NCI-H2196 (cell line): ENCODE results near the gene EFS.

Experiments used
- DNase-seq: peaks from one replicate; lab custom pipeline; 2025; ENCODE audit not compliant: unreplicated experiment; lab: John Stamatoyannopoulos, UW

EFS gene

GRCh38 chr14:23359167-23359626 lies 5.8 kb downstream of the EFS start:
- no peak for DNase-seq

DNA sequence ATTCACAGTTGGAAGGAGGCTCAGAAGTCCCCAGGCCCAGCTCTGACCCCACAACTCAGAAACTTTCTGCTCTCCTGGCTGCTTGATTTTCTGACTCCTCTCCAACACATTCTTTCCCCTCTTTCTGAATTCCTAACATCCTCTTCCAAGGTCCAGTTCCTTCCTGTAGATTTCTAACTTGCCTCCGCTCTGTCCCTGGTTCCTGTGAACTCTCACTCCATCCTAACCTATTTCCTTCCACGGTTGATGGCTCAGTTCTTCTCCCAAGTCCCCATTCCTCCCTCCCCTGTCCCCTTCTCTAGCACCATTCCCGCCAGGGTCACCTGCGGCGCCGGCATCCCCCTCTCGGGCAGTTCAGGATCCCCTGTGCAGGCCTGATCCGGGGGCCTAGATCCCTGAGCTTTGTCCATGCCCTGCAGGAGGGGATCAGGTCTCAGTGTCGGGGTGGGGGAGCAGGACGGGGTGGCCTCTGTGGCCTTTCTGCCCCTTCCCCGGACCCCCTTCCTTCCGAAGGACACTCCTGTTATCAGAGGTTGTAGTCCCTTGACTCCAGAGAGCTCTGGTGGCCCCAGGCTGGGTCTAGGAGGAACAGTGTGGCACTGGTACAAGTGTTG lies 6.3 kb downstream of the EFS start:
- no peak for DNase-seq

GRCh38 chr14:23358042-23358441 lies 6.9 kb downstream of the EFS start:
- DNase-seq, result no peak

DNA sequence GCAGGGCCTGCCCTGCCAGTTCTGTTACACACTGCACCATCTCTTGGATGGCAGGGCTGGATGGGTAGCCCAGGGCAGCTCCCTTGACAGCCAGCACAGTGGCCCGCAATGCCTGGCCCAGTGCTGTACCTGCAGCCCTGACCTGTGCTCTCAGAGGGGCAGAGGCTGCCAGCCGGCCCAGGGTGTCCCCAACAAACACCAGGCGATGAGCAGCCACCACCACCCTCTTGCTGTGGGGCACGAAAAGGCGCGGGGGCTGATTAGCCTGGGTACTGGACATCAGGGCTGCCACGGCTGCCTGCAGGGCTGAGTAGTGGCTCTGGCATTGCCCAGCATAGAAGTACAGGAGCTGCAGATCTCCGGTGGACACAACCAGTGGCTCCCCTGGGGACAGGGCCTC lies 7.7 kb downstream of the EFS start:
- no peak for DNase-seq

DNA sequence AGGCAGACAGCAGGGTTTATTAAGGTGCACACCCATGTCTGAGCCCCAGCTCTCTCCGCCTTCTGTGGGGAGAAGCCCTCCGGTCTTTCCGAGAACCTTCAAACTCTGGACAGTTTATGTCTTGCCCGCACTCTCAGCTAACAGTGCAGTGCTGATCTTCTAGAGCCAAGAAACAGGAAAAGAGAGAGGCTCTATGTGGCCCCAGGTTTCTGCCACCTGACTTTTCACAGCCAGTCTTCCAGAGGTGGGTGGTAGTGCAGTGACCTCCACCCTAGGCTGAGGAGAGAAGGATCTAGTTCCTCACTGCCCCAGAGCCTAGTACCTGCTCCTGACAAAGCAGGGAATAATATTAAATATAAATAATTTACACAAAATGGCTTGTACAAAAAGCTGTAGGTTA lies 8.3 kb downstream of the EFS start:
- DNase-seq, result no peak

DNA sequence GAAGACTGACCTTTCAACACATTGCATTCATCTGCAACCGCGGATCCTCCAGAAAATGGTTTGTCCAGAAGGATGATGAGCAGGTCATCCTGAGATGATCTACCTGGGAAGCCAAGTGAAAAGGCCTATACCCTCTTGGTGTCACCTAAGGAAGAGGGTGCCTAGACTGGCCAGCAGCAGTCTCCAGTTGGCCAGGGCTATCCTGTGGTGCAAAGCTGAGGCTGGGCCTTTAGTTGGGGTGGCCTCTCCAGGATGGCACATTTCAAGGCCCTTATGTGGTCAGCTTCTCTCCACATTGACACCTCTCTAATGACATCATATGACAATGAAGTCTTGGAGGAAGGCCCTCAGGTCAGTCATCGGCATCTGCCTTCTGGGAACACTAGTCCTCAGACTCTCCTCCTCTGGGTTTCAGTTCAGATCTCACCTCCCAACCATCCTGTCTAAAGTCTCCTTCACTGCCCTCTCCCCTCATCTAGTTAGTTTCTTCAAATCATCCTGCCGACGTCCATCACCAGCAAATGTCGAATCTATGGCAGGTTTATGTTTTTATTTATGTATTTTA lies 9.0 kb downstream of the EFS start:
- DNase-seq, result no peak

- DNase-seq, result no peak
These were observed 10.0 kb downstream of the EFS start for GRCh38 chr14:23354990-23355389.

GRCh38 chr14:23353433-23353780 lies 11.6 kb downstream of the EFS start:
- no peak for DNase-seq

DNA sequence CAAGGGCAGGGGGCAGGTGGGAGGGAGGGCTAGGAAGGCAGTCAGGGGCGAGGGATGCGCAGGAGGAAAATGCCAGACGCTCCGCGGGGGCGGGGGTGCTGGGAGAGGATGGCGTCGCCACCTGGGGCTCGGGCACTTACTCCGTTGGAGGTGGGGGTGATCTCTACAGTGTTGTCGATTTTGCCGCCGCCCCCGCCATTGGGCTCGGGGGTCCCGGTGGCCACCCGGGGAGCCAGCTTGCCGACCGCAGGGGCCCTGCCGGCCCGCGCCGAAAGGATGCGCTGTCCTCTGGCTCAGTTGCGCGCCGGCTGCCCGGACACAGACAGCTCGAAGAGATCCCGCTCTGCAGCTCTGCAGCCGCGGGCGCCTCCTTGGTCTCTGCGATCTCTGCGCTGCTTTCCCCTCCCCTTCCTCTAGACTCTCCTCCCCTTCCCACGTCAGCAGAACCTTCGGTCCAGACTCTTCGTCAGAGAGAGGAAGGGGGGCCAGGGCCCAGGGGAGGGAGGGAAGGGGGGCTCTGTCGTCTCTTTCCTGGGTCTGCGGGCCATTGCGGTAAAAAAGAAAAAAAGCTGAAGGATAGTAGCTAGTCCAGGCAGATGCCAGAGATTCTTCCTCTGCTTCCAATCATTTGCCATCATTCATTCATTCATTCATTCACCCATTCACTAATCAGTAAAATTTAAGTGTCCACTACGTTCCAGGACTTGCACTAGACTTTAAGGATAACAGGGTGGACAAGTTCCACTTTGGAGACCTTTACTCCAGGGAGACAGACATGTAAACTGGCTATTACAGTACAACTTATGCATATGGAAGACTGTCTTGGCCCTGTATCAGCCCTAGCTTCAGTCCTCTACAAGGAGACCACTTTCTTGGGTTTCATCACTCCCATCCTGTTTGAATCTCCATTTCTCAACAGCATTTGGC lies 12.2 kb downstream of the EFS start, which contains the start of gene SLC22A17:
SLC22A17 (minus strand) TSS at position 382 of the 927 bp plus-strand sequence.
- peak; percentile 87 for DNase-seq

- DNase-seq, result peak; percentile 21
These were observed 13.1 kb downstream of the EFS start for GRCh38 chr14:23351681-23352505.

DNA sequence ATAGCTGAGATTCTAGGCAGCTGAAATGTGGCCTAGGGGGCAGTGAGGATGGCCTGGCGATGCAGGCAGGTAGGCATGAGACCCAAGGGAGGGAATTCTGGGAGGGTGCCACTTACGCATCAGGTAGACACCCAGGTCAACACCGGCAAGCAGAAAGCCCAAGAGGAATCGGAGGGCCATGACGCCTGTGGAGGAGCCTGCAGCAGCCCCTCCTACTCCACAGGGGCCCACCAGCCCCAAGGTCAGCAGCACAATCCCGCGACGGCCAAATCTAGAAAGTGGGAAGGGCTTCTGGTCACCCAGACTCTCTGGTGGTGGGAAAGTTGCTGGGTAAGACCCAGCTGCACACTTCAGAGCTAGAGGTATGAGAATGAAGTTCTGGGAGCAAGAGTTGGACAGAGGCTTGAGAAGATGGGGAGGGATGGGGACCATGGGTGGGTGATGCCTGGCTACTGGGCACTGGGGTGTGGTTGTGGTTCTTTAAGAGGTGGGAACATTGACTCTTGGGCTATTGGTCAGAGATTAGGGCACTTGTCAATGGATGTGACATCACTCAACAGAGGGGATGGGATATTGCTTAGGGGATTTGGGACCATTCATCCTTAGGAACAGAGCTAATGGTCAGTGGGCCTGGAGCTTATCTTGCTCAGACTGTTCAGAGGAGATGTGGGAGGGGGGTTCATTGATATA lies 15.7 kb downstream of the EFS start:
- no peak for DNase-seq

- DNase-seq, result no peak
These were observed 16.7 kb downstream of the EFS start for GRCh38 chr14:23348297-23348655.

DNA sequence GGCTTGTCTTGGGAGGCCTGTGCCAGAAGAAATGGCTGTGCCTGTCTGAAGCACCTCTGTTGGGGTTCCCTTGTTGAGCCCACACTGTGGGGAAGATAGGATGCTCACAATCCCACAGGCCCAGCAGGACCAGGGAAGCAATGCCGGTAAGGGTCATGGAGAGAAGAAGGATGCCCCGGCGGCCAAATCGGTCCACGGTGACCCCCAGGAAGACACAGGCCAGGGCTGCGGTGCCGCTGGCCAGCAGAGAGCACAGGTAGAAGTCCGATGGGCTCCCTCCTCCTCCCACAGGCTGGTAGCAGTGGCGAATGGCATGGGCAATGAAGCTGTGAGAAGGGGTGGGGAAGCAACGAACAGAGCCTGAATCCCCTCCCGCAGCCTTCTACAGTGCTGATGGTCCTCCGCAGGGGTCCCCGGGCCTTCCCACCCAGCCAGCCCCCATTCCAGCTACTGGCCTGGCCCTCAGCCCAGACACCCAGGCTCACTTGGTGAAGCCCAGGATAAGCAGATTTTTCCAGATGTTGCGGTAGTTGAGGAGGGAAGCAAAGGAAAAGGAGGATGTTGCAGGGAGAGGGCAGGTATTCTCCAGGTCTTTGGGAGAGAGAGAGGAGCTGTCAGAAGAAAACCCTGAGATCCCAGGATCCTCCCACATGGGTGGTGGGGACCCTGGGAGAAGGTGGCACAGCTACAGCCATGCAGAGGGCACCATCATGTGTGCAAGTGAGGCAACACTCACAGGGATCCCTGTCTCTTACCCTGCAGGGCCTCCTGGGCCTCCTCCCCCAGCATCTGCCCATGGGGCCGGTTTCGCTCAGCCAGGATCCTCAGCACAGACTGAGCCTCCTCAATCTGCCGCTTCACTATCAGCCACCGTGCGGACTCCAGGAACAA lies 17.3 kb downstream of the EFS start:
- DNase-seq, result no peak

DNA sequence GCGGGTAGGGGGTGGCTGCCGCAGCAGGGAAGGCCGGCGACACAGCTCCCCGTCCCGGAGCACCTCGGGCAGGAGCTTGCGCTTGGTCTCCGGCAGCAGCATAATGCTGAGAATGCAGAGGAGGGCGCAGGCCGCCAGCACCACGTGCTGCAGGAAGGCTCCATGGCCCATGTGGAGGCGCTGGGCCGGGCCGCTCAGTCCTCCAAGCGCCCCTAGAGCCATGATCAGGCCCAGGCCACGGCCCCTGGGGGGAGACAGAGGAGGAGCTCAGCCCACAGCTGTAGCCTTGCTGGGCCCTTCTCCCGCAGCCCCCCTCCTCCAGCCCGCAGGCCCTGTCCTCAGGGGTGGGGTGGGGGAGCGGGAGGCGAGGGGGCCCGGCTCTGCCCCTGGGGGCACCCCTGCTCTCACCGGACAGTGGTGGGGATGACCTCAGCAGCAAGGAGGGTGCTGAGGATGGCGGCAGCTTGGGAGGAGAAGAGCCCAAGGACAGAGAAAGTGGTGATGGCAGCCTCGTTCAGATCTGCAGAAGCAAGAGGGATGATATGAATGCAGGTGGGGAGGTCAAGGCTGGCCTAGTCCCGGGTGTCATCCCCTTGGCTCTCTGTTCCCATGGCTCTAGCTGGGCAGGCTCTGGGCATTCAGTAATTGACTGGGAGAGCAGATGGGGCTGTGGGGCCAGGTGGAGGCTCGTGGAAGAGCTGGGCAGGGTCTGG lies 18.1 kb downstream of the EFS start:
- no peak for DNase-seq

GRCh38 chr14:23345987-23346692 lies 18.8 kb downstream of the EFS start:
- no peak for DNase-seq

DNA sequence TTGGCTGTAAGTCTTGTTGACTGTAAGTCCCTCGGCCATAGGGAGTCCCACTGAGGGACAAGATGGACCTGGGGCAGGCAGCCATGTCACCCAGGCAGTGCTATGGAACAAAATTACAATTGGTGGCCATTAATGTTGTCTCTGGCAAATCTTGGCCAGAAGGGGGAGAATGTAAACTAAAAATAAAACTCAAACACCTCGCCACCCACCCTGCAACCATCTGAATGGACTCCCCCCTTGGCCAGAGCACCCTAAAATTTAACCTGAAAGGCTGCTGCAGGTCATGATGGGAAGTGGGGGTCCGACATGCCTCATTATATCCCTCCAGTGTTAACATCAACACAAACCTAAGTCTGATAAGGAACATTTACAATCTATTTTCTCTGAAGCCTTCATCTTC lies 20.5 kb downstream of the EFS start:
- no peak for DNase-seq

DNA sequence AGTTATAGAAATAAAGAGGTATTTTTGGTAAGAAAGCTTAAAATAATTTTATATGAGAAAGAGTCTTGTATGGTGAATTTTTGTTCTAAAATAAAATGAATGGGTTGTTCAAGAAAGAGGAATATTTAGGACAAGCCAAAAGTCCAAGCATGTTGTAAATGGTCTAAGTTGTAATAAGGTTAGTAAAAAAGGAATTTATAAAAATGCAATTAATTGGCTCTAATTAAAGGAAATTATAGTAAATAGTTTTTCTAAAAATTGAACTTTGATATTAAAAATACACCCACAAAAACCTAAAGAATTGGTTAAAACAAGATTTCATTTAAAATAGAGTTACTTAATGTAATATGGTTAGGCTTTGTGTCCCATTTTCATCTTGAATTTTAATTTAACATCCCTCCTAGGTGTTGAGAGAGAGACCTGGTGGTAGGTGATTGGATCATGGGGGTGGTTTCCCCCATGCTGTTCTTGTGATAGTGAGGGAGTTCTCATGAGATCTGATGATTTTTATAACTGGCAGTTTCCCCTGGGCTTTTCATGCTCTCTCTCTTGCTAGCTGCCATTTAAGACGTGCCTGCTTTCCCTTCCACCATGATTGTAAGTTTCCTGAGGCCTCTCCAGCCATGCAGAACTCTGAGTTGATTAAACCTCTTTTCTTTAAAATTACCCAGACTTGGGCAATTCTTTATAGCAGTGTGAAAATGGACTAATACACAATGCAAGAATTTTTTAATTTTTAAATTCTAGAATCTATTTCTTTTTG lies 25.3 kb downstream of the EFS start:
- no peak for DNase-seq

- no peak for DNase-seq
These were observed 29.3 kb downstream of the EFS start for GRCh38 chr14:23335623-23336022.
